Astrocyte (in vitro differentiated cells and primary cell): ENCODE data around the gene TIAM2. TPM values are rescaled to one million over a fixed set of nuclear protein-coding genes. Genes with fewer than 3 reads are reported as not detected.
A peak's percentile ranks its signal among the peaks of the same experiment; 100 is the strongest.

Experiments
- DNase-seq: peaks from one replicate; pipeline ENCODE4 v3.0.0-alpha.2; 2010; ENCODE audit warnings: low read depth
- FAIRE-seq: peaks from 2 replicates; lab custom pipeline; 2011; peaks lifted over from hg19 to GRCh38; lab: Jason Lieb, UNC
- H2AFZ ChIP-seq: 2 replicates; pipeline ENCODE4 v1.6.0; 2012; ENCODE audit warnings: low read depth, low read length, inconsistent platforms
- H3K27ac ChIP-seq: 2 replicates; pipeline ENCODE4 v1.5.1; 2011; ENCODE audit warnings: low read depth, low read length, inconsistent platforms
- H3K27me3 ChIP-seq: 2 replicates; pipeline ENCODE4 v1.6.0; 2011; ENCODE audit warnings: low read length, inconsistent platforms; ENCODE audit not compliant: insufficient read depth
- H3K36me3 ChIP-seq: 2 replicates; pipeline ENCODE4 v1.5.1; 2011; ENCODE audit warnings: low read length, inconsistent platforms; ENCODE audit not compliant: insufficient read depth
- H3K4me1 ChIP-seq: 2 replicates; pipeline ENCODE4 v1.5.1; 2011; ENCODE audit warnings: low read length, inconsistent platforms; ENCODE audit not compliant: insufficient read depth
- H3K4me2 ChIP-seq: 2 replicates; pipeline ENCODE4 v1.6.0; 2012; ENCODE audit warnings: low read length, inconsistent platforms
- H3K4me3 ChIP-seq: 2 replicates; pipeline ENCODE4 v1.5.1; 2011; ENCODE audit warnings: low read depth, mild to moderate bottlenecking, low read length, inconsistent platforms; ENCODE audit not compliant: insufficient read depth
- H3K79me2 ChIP-seq: 2 replicates; pipeline ENCODE4 v1.6.0; 2012; ENCODE audit warnings: mild to moderate bottlenecking, low read length, inconsistent platforms; ENCODE audit not compliant: insufficient read depth
- H3K9ac ChIP-seq: 2 replicates; pipeline ENCODE4 v1.6.0; 2012; ENCODE audit warnings: mild to moderate bottlenecking, low read length, inconsistent platforms
- H3K9me3 ChIP-seq: 2 replicates; pipeline ENCODE4 v1.5.1; 2012; ENCODE audit warnings: low read depth, mild to moderate bottlenecking, low read length, inconsistent platforms; ENCODE audit not compliant: insufficient read depth
- H4K20me1 ChIP-seq: 2 replicates; pipeline ENCODE4 v1.6.0; 2012; ENCODE audit warnings: low read length, inconsistent platforms; ENCODE audit not compliant: insufficient read depth
- H3K27ac Mint-ChIP-seq: one replicate; pipeline ENCODE4 v1.8.0; 2021; ENCODE audit warnings: mild to moderate bottlenecking, mixed read lengths; ENCODE audit not compliant: unreplicated experiment
- H3K27me3 Mint-ChIP-seq: one replicate; pipeline ENCODE4 v1.8.0; 2021; ENCODE audit warnings: low read depth, mixed read lengths; ENCODE audit not compliant: unreplicated experiment
- H3K36me3 Mint-ChIP-seq: one replicate; pipeline ENCODE4 v1.8.0; 2021; ENCODE audit warnings: low read depth, mixed read lengths; ENCODE audit not compliant: unreplicated experiment
- H3K4me1 Mint-ChIP-seq: one replicate; pipeline ENCODE4 v1.8.0; 2021; ENCODE audit warnings: low read depth, mixed read lengths; ENCODE audit not compliant: unreplicated experiment
- H3K4me3 Mint-ChIP-seq: one replicate; pipeline ENCODE4 v1.8.0; 2021; ENCODE audit warnings: mild to moderate bottlenecking, moderate library complexity, mixed read lengths; ENCODE audit not compliant: unreplicated experiment
- H3K9me3 Mint-ChIP-seq: one replicate; pipeline ENCODE4 v1.8.0; 2021; ENCODE audit warnings: mild to moderate bottlenecking, mixed read lengths; ENCODE audit not compliant: unreplicated experiment
- CTCF ChIP-seq: IDR thresholded peaks from 2 replicates; pipeline ENCODE4 v1.5.1; 2011; ENCODE audit warnings: low read depth, mild to moderate bottlenecking, inconsistent platforms, low read length, moderate library complexity; ENCODE audit not compliant: insufficient read depth
- EZH2 ChIP-seq: IDR thresholded peaks from 2 replicates; pipeline ENCODE4 v1.6.1; 2012; ENCODE audit warnings: mild to moderate bottlenecking, low read length, inconsistent platforms; ENCODE audit not compliant: insufficient read depth
- total RNA-seq: library from RNA; stranded (reverse); gene quantifications from 2 replicates; pipeline ENCODE4 v1.2.1, GENCODE V29; 2021

TIAM2 gene
- total RNA-seq, 1 donor from 2014 or later = 23.6 TPM

DNA sequence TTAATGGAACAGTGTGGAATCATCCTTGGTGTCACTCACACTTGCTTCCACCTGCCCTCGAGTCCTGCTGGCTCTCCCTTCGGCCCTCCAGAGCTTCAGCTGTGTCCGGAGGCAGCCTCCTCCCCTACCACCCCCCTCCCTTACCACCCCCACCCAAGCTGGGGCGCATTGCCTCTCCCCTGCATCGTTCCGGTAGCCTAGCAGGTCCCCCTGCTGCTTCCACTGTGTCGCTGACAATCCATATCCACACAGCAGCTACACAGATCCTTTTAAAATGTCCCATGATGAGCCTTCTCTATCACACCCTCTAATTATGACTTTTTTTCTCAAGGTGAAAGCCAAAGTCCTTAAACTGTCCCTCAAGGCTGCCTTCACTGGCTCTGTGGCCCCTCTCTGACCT is 117.6 kb downstream of the TIAM2 start:
- peaks cover 28% of the 10 kb centered on the region for H3K4me1 Mint-ChIP-seq

GRCh38 chr6:155115893-155116570 is 120.9 kb downstream of the TIAM2 start:
- H3K79me2 ChIP-seq = no peaks in the 10 kb centered on the region
- H3K27ac Mint-ChIP-seq = peak overlapping the region; percentile 94
- peak; percentile 50 for FAIRE-seq

More for the DNA sequence above, 117.6 kb downstream of the TIAM2 start:
- H3K4me2 ChIP-seq = no peak overlapping the region
- H3K79me2 ChIP-seq = no peaks in the 10 kb centered on the region
- no peaks in the 10 kb centered on the region for H3K9me3 Mint-ChIP-seq
- H3K36me3 Mint-ChIP-seq = peaks cover 5% of the 10 kb centered on the region
- no peak for DNase-seq
- peak overlapping the region; percentile 20 for H3K27ac Mint-ChIP-seq
- H3K9ac ChIP-seq = no peak overlapping the region
- H3K36me3 ChIP-seq = no peaks in the 10 kb centered on the region
- peaks cover 21% of the 10 kb centered on the region for H3K4me1 ChIP-seq
- H3K27me3 Mint-ChIP-seq = no peaks in the 10 kb centered on the region
- no peak overlapping the region for H2AFZ ChIP-seq
- no peak overlapping the region for H3K27ac ChIP-seq
- no peaks in the 10 kb centered on the region for H3K27me3 ChIP-seq
- no peak overlapping the region for H3K4me3 Mint-ChIP-seq
- no peaks in the 10 kb centered on the region for H3K9me3 ChIP-seq
- no peaks in the 10 kb centered on the region for H4K20me1 ChIP-seq
- no peak for FAIRE-seq
- no peak for TF ChIP-seq CTCF
- TF ChIP-seq EZH2 = no peak
- no peak overlapping the region for H3K4me3 ChIP-seq

More at GRCh38 chr6:155115893-155116570, 120.9 kb downstream of the TIAM2 start:
- no peak for DNase-seq
- H4K20me1 ChIP-seq = no peaks in the 10 kb centered on the region
- H3K4me3 ChIP-seq = no peak overlapping the region
- Mint-ChIP-seq H3K4me3 (no peak overlapping the region), H3K27me3 (no peaks in the 10 kb centered on the region), H3K36me3 (peaks cover 5% of the 10 kb centered on the region), H3K4me1 (peaks cover 32% of the 10 kb centered on the region), H3K9me3 (no peaks in the 10 kb centered on the region)
- no peaks in the 10 kb centered on the region for H3K27me3 ChIP-seq
- no peak overlapping the region for H3K27ac ChIP-seq
- TF ChIP-seq EZH2 (no peak), CTCF (no peak)
- H2AFZ ChIP-seq = peak overlapping the region; percentile 8
- no peak overlapping the region for H3K4me2 ChIP-seq
- no peaks in the 10 kb centered on the region for H3K9me3 ChIP-seq
- no peaks in the 10 kb centered on the region for H3K36me3 ChIP-seq
- peak overlapping the region; percentile 14 for H3K9ac ChIP-seq
- H3K4me1 ChIP-seq = peaks cover 21% of the 10 kb centered on the region
